HG03045 (cell line): ENCODE data around the gene MTURN.

Experiments used
- ATAC-seq: cut with Tn5 transposase; IDR thresholded peaks from one replicate; pipeline ENCODE4 v1.9.1; 2021; ENCODE audit warnings: mild to moderate bottlenecking, moderate library complexity; ENCODE audit not compliant: unreplicated experiment

Gene MTURN

DNA sequence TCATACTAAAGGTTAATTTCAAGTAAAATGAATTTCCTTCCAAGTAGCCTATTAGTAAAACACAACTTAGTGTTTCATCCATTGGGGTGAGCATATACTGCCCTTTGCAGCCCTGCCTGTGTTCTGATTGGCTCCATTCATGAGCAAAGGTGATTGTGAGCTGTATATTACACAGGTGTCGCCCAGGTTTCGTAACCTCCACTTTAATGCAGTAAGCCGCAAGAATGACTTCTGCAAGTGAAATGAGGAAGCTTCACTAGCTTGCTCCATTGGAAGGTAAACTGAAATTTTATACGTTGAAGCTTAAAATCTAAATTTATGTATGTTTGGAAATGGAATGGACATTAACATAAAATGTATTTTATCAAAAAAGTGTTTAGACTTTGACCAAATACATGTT, 24.4 kb downstream of the MTURN start:
- no peak for ATAC-seq

GRCh38 chr7:30159698-30160143, 24.9 kb downstream of the MTURN start:
- ATAC-seq: no peak

DNA sequence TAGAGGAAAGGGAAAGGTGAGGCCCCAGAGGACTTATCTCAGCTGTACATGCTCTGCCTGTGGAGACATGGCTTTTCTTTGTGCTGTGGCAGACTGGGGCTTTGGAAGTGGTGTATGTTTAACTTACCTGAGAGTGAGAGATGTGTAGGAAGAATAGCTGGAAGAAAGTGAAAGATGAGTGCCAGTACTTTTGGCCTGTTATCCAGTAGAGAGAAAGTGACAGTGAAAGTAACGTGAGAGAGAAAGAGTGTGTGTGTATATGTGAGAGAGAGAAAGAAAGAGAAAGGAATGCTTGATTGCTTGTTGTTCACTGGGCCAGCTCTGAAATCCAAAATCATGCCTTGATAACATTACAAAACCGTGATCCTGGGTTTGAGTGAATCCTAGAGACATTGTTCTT, 25.5 kb downstream of the MTURN start:
- no peak for ATAC-seq

- no peak for ATAC-seq
These were observed 27.3 kb downstream of the MTURN start for GRCh38 chr7:30162133-30162532.

- ATAC-seq: no peak
These were observed 27.9 kb downstream of the MTURN start for GRCh38 chr7:30162622-30163124.

- no peak for ATAC-seq
These were observed 28.6 kb downstream of the MTURN start for GRCh38 chr7:30163231-30163894.

DNA sequence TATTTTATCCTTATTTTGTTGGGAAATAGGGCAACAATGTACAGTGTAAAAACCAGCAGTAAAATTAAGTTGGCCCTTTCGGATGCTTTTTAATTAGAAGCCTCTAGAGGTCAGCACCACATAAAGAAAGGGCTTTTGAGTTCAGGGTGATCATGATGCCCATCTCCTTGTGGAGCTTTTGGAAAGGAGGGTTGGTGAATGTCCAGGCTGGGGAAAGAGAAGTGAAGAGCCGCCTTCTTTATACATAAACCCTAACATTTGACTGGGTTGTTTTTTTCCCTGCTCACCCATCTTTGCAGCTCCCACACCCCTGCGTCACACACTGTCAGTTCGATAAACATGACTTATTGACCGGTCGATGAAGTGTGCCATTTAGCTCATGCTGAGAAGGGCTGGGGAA, 29.8 kb downstream of the MTURN start:
- no peak for ATAC-seq

GRCh38 chr7:30165590-30165989, 30.8 kb downstream of the MTURN start:
- ATAC-seq: no peak

DNA sequence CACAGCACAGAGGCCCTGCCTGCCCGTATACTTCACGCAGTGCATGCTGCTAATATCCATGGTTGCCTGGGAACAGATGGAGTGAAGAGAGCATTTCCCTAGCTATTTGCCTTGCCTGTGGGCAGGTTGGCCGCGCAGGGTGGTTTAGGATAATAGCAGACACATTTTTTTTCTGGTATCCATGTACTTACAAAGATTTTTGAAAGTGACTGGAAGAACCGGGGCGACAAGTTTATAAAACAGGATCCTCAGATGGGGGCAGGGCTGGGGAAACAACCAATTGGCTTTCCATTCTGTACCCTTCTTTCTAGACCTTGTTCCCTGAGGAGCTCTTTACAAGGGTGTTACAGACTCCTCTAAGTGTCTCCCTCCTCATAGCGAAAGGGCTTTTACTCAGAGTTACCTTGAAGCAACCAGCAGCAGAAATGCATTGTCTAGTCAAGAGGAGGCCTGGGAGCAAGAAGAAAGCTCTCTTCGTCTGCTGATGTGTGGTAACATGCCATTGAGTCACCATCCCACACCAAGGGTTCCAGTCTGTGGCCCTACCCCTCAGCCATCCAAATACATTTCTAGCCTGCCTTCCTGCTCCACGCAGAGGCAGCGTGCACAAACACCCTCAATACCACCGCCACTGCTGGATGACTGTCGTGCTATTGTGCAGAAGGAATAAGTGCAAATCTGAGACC, 31.5 kb downstream of the MTURN start:
- ATAC-seq: no peak

DNA sequence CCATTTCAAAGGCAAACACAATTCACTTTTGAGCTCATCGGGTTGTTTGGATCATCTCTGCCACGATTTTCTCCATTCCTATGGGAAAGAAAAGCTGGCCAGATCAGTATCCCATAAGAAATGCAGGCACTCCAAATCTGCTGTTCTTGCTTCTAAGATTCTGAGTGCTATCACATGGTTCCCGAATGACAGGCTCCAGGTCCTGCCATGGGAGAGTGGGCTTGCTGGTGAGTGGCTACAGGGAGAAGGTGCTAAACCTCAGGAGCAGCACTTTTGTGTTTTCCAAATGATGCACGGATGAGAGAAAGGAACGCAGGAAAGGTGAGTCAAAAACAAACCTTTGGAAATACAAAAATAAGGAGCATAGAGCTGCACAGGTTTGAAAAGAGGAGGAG, 32.1 kb downstream of the MTURN start:
- ATAC-seq: no peak

DNA sequence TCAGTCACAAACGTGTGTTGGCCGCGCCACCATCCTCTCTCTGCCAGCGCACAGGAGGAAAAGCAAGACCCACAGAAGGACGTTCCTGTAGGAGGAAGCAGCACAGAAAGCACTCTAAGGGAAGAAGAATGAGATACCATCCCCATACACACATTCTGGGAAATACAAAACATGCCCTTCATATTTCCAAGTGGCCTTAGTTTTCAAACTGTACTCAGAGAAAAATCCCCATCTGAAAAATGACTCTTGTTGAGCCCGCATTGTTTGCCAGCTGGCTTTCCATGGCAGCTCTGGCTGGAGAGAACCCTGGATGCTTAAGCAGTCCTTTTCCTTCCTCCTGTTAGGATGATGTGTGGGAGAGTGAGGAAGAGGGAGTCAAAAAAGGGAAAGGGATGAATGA, 33.1 kb downstream of the MTURN start:
- no peak for ATAC-seq

- ATAC-seq: no peak
These were observed 34.2 kb downstream of the MTURN start for GRCh38 chr7:30168835-30169573.

DNA sequence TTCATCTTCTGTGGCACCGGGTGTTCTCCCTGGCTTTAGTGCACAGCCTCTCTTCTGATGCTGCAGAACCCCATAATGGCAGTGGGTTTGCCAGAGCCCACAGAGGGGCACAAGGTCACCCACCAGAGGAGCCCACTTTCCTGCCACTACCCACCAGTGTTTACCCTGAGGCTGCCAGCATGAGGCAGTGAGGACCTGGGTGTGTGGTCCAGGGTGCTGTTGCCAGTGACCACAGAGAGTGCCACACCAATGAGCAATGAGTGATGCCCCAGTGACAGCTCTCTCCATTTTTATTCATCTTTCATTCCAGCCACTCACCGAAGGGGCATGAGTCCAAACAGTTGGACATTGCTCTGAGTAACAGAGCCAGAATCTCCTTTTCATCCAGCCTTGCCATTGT, 34.8 kb downstream of the MTURN start:
- ATAC-seq: no peak

DNA sequence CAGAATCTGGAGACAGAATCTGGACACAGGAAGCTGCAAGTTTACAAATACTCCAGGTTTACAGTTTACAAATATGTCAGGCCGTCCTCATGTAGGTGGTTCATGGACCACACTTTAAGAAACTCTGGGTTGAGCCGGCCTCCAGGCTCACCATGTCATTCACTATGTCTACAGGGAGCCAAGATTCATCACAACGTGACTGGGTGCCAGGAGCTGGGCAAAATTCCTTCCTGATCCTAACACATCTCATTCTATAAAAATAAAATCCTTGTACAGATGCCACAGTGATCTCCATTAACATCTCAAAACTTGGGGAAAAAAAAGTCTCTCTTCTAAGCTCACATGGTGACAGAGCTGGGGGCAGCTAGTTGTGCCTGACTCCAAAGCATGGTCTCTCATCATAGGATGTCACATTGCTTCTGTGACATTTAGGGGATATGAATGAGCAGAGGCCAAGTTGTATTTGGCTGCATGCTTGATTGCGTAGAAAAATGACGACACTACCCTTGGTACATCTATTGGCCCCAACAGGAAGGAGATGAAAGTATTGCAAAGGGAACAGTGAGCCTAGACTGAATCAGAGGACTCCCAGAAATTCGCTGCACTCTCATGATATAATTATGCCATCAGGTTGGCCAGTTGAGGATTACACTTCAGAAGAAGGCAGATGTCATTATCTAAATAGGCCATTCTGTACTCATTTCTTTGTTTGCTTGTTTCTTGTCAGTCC, 35.9 kb downstream of the MTURN start:
- no peak for ATAC-seq

GRCh38 chr7:30171766-30172447, 37.1 kb downstream of the MTURN start:
- ATAC-seq: no peak

DNA sequence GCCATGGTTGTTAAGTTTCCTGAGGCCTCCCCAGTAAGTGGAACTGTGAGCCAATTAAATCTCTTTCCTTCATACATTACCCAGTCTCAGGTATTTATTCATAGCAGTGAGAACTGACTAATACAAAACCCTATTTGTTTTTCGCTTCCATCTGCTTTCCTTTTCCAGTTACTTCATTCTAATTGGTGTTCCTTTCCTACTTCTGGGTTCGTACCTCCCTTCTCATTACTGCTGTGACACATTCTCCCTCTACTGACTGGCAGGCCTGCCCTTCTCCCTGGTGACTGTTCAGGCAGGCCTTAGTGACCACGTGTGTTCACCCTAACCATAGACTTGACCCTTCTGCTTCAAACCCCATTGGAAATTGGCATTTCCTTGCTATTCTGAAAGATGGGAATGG, 37.7 kb downstream of the MTURN start:
- no peak for ATAC-seq

DNA sequence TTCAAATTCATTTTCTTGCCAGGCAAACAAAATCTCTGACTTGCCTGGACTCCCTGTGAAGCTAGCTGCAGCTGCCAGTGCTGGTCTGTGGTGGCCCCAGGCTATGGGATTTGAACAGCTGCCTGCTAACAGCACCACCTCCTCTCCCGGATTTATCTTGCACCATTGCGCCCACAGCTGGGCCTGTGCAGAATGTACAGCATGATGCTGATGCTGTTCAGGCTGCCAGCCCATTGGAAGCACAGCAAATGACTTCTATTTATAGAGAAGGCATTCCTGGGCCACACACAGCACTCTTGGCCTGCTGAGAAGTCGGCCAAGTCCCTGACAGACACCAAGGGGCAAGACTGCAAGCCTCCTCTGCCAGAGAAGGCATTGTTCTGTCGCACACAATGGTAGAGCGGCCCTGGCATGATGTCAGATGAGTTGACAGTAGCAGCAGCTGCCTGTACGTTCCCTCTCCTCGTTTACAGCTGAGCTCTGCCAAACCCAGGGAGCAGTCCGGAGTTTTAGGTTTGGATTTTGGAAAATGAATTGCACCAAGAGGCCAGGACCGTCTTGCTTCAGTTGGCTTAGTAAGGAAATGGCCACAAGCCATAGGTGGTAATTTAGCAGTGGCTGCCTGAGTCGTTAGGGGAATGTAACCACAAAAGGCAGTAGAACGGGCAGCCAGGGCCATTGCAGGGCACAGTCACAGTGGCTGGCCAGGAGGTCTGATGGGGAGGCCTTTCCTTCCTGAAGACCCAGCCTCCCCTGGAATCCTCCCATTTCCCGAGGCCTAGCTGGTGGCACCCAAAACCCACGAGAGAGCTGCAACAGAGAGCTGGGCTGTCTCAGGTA, 38.5 kb downstream of the MTURN start:
- ATAC-seq: no peak

DNA sequence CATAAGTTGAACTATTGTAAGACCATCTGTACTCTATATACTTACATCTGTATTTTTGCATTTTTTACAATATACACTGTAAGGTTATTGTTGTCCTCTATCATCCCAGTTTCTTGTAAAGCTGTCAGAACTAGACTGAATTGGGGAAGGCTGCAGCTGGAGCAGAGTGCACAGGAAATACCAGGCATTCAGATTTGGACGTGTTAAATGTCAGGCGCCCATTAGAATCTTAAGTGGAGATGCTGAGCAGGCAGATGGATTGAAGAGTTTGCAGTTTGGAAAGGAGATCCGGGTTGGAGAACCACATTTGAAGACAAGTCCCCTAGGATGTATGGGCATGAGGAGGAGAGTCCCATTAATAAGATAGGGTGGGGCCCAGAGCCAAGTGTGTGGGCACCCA, 40.4 kb downstream of the MTURN start:
- no peak for ATAC-seq

- ATAC-seq: no peak
These were observed 40.9 kb downstream of the MTURN start for GRCh38 chr7:30175636-30176147.
